Measurements from ENCODE around the gene HSPA1A. TPM values are rescaled to one million over a fixed set of nuclear protein-coding genes. Genes with fewer than 3 reads are reported as not detected.
"Not testable (repeated sequence)": the region's sequence is repeated elsewhere in the genome, so short reads cannot be mapped to it uniquely, and the experiment has no call there.

HSPA1A gene
- total and polyA plus RNA-seq, 9 of the 15 experiments (the other 6 are each of a cell fraction or from before 2014, with no cell fraction given): 2.2 to 273 (median 107) TPM

DNA sequence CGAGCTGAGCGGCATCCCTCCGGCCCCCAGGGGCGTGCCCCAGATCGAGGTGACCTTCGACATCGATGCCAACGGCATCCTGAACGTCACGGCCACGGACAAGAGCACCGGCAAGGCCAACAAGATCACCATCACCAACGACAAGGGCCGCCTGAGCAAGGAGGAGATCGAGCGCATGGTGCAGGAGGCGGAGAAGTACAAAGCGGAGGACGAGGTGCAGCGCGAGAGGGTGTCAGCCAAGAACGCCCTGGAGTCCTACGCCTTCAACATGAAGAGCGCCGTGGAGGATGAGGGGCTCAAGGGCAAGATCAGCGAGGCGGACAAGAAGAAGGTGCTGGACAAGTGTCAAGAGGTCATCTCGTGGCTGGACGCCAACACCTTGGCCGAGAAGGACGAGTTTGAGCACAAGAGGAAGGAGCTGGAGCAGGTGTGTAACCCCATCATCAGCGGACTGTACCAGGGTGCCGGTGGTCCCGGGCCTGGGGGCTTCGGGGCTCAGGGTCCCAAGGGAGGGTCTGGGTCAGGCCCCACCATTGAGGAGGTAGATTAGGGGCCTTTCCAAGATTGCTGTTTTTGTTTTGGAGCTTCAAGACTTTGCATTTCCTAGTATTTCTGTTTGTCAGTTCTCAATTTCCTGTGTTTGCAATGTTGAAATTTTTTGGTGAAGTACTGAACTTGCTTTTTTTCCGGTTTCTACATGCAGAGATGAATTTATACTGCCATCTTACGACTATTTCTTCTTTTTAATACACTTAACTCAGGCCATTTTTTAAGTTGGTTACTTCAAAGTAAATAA, 2.0 kb downstream of the HSPA1A start (continued):
- TF ChIP-seq, protein P1, sequence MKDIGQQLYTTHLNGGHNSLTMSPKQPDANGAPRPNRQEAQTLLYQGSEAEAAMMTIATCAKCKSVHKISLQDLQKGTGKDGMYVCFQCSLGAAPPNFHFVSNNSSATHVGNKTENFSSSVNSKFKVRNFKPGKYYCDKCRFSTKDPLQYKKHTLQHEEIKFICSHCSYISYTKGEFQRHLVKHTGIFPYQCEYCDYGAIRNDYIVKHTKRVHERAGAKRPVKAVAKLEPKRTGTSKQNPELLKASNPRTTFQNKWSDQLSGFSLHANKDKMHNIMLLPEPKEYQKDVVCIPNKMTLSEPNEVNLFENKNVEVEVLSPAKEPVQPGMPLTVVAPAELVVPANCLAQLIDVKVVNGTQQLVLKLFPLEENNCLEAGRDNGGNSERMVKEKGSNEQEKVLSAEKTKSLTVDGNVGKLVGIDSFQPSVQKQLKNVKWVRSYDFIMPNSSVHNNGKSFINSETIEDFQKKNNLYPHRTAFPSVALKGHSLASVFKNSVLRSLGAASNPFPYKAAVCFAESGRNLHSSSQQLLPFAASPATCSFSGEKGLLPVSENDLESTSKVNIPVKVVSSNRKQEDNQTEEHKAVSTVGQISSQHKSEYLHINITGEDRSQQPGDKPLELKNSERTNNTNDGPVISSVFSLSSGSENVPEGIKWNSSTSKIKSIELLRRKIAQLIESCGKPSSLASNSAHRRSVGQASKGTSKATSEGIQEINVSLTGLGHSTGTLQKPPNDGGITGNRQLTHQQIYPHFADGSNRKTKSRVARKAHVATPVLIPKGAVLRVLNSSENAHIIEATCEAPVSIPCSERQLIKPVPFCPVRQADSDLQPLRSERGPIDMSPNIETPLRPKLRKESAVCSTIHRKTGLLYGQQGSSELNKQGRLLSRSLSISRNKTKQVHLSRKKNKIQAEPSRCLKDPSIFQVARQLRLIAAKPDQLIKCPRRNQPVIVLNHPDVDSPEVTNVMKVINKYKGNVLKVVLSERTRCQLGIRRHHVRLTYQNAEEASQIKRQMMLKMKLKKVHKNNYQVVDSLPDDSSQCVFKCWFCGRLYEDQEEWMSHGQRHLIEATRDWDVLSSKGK (CRISPR knock-in tag; IDR thresholded peaks at IDR 0.05): 0 out of 2 replicates have a peak, but pooled peaks have one; percentile 54

DNA sequence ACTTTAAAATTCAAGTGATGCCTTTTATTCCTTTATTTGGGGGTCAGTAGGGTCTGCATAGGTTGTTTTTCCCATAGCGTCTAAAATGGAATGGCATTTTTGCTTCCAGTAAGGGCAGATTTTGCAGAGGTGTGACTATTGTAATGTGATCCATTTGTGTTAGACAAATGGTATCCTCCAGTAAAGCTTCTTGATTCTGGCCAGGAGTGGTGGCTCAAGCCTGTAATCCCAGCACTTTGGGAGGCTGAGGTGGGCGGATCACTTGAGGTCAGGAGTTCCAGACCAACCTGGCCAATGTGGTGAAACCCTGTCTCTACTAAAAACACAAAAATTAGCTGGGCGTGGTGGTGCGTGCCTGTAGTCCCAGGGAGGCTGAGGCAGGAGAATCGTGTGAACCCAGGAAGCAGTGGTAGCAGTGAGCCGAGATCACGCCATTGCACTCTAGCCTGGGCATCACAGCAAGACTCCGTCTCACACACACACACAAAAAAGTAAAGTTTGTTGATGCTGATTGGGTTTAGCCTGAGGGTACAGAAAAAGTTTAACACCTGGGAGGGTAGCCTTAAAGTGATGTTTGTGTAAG, 2.7 kb downstream of the HSPA1A start:
- 3% methylated on average over 8 of the region's 8 CpGs for WGBS (ENCODE audit: insufficient coverage, low coverage, missing lambda C conversion rate)
- CTCF ChIA-PET (ENCODE audit: low intra/inter-chr PET ratio); BruUV-seq (replicated peaks); in situ Hi-C loops (cut with MboI); intact Hi-C loops (cut with micrococcal nuclease); H3K9me1 ChIP-seq (ENCODE audit: control insufficient read depth, insufficient read depth, low read length); H3K27me3 ChIP-seq (ENCODE audit: control insufficient read depth in 2 of 2, insufficient read depth in 2 of 2, low read length in 2 of 2); DNase-seq (ENCODE audit: extremely low read depth in 1 of 4, low spot score in 3 of 4); H2AFZ ChIP-seq (ENCODE audit: low read depth, low read length); ATAC-seq; FAIRE-seq; H3K9me3 ChIP-seq (replicated peaks; ENCODE audit: control insufficient read depth, insufficient read depth, low read depth, low read length); TF ChIP-seq MYC (IDR thresholded peaks at IDR 0.05; ENCODE audit: low read depth, low read length): not testable (repeated sequence)
- H3K9ac ChIP-seq (ENCODE audit: insufficient read depth in 1 of 2, low read depth in 2 of 2, low read length in 2 of 2): peak overlapping the region; percentile 53 to 82
- H3K36me3 ChIP-seq (ENCODE audit: control insufficient read depth, insufficient read depth, low read length): peaks cover 23% of the 10 kb centered on the region
- peak overlapping the region; percentile 21; the same call in 2 of the 3 replicates for H3K27ac ChIP-seq (ENCODE audit: extremely low read depth, low read depth, low read length)
- peaks cover 41 to 52% of the 10 kb centered on the region in 2 experiments for H3K4me1 ChIP-seq (replicated peaks in 1 of 2; ENCODE audit: control insufficient read depth in 2 of 2, insufficient read depth in 2 of 2, low read length in 2 of 2)
- H3K4me3 ChIP-seq: peak overlapping the region; percentile 54
- POLR2A ChIA-PET: interaction anchor here (0.5 to 1.9 kb wide), 17 partner anchors 9 to 267 kb away, joined by 3 to 20 read pairs (median 4); partner anchors contain the start of genes CLIC1, GPANK1, HSPA1B and LSM2
- peaks cover 68% of the 10 kb centered on the region for H3K79me2 ChIP-seq (ENCODE audit: control insufficient read depth, insufficient read depth, low read length)
- peaks cover 16% of the 10 kb centered on the region for H4K20me1 ChIP-seq (replicated peaks; ENCODE audit: control insufficient read depth, insufficient read depth, low read length)
- peak overlapping the region; percentile 89 for H3K4me2 ChIP-seq (ENCODE audit: insufficient read depth, low read length)
- TF ChIP-seq, protein P2, sequence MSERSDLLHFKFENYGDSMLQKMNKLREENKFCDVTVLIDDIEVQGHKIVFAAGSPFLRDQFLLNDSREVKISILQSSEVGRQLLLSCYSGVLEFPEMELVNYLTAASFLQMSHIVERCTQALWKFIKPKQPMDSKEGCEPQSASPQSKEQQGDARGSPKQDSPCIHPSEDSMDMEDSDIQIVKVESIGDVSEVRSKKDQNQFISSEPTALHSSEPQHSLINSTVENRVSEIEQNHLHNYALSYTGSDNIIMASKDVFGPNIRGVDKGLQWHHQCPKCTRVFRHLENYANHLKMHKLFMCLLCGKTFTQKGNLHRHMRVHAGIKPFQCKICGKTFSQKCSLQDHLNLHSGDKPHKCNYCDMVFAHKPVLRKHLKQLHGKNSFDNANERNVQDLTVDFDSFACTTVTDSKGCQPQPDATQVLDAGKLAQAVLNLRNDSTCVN (CRISPR knock-in tag; IDR thresholded peaks at IDR 0.05): 0 out of 2 replicates have a peak, but pooled peaks have one; percentile 30
- peak; percentile 7; the same call in 1 of the 2 replicates for TF ChIP-seq MYC (CRISPR knock-in tag; IDR thresholded peaks at IDR 0.05; ENCODE audit: borderline replicate concordance, low read depth)
- TF ChIP-seq, protein P3, sequence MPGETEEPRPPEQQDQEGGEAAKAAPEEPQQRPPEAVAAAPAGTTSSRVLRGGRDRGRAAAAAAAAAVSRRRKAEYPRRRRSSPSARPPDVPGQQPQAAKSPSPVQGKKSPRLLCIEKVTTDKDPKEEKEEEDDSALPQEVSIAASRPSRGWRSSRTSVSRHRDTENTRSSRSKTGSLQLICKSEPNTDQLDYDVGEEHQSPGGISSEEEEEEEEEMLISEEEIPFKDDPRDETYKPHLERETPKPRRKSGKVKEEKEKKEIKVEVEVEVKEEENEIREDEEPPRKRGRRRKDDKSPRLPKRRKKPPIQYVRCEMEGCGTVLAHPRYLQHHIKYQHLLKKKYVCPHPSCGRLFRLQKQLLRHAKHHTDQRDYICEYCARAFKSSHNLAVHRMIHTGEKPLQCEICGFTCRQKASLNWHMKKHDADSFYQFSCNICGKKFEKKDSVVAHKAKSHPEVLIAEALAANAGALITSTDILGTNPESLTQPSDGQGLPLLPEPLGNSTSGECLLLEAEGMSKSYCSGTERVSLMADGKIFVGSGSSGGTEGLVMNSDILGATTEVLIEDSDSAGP (CRISPR knock-in tag; IDR thresholded peaks at IDR 0.05): 0 out of 2 replicates have a peak, but pooled peaks have one; percentile 56
- TF ChIP-seq, protein P4, sequence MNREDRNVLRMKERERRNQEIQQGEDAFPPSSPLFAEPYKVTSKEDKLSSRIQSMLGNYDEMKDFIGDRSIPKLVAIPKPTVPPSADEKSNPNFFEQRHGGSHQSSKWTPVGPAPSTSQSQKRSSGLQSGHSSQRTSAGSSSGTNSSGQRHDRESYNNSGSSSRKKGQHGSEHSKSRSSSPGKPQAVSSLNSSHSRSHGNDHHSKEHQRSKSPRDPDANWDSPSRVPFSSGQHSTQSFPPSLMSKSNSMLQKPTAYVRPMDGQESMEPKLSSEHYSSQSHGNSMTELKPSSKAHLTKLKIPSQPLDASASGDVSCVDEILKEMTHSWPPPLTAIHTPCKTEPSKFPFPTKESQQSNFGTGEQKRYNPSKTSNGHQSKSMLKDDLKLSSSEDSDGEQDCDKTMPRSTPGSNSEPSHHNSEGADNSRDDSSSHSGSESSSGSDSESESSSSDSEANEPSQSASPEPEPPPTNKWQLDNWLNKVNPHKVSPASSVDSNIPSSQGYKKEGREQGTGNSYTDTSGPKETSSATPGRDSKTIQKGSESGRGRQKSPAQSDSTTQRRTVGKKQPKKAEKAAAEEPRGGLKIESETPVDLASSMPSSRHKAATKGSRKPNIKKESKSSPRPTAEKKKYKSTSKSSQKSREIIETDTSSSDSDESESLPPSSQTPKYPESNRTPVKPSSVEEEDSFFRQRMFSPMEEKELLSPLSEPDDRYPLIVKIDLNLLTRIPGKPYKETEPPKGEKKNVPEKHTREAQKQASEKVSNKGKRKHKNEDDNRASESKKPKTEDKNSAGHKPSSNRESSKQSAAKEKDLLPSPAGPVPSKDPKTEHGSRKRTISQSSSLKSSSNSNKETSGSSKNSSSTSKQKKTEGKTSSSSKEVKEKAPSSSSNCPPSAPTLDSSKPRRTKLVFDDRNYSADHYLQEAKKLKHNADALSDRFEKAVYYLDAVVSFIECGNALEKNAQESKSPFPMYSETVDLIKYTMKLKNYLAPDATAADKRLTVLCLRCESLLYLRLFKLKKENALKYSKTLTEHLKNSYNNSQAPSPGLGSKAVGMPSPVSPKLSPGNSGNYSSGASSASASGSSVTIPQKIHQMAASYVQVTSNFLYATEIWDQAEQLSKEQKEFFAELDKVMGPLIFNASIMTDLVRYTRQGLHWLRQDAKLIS (CRISPR knock-in tag; IDR thresholded peaks at IDR 0.05): peak; percentile 61; the same call in 1 of the 2 replicates
